RWPE2 (cell line): ENCODE results near the gene KDM4C.

Experiments used
- ATAC-seq: fragments of 200-7000 bp; cut with Tn5 transposase; 3 replicates; pipeline ENCODE4 v1.9.1; 2021; ENCODE audit warnings: low read depth
- DNase-seq: peaks from one replicate; pipeline ENCODE4 v3.0.0-alpha.2; 2020; ENCODE audit warnings: low spot score
- H3K27ac ChIP-seq: fragments of 450-650 bp; 2 replicates; pipeline ENCODE4 v1.5.1; 2017; ENCODE audit warnings: mild to moderate bottlenecking; ENCODE audit not compliant: poor library complexity, severe bottlenecking
- H3K27me3 ChIP-seq: fragments of 250-450 bp; sonication (Bioruptor Pico); 2 replicates; pipeline ENCODE4 v1.5.1; 2021; ENCODE audit warnings: mild to moderate bottlenecking, moderate library complexity; ENCODE audit not compliant: insufficient read depth, poor library complexity, severe bottlenecking
- H3K36me3 ChIP-seq: fragments of 250-450 bp; sonication (Bioruptor Pico); 2 replicates; pipeline ENCODE4 v1.5.1; 2020; ENCODE audit warnings: low read depth, mild to moderate bottlenecking, moderate library complexity
- H3K4me1 ChIP-seq: fragments of 250-450 bp; sonication (Bioruptor Pico); 2 replicates; pipeline ENCODE4 v1.5.1; 2021; ENCODE audit warnings: mild to moderate bottlenecking, moderate library complexity; ENCODE audit not compliant: insufficient read depth, poor library complexity, severe bottlenecking
- H3K4me3 ChIP-seq: fragments of 250-450 bp; sonication (Bioruptor Pico); 2 replicates; pipeline ENCODE4 v1.5.1; 2021; ENCODE audit warnings: mild to moderate bottlenecking, moderate library complexity; ENCODE audit not compliant: severe bottlenecking
- H3K9me3 ChIP-seq: fragments of 250-450 bp; sonication (Bioruptor Pico); 2 replicates; pipeline ENCODE4 v1.5.1; 2021; ENCODE audit warnings: mild to moderate bottlenecking, moderate library complexity; ENCODE audit not compliant: severe bottlenecking
- TF ChIP-seq, protein P1 (sequence below): fragments of 450-650 bp; IDR thresholded peaks from one replicate; pipeline ENCODE4 v1.5.1; 2017; ENCODE audit warnings: mild to moderate bottlenecking, moderate library complexity; ENCODE audit not compliant: poor library complexity, severe bottlenecking

Gene KDM4C

GRCh38 chr9:6889868-6890267 lies 132.1 kb downstream of the KDM4C start:
- Histone ChIP-seq H3K36me3 (peaks cover 27% of the 10 kb centered on the region), H3K27ac (no peak overlapping the region), H3K9me3 (no peaks in the 10 kb centered on the region), H3K27me3 (no peaks in the 10 kb centered on the region), H3K4me1 (no peaks in the 10 kb centered on the region), H3K4me3 (no peak overlapping the region)
- DNase-seq (no peak), ATAC-seq (no peak)
- TF ChIP-seq, protein P1, sequence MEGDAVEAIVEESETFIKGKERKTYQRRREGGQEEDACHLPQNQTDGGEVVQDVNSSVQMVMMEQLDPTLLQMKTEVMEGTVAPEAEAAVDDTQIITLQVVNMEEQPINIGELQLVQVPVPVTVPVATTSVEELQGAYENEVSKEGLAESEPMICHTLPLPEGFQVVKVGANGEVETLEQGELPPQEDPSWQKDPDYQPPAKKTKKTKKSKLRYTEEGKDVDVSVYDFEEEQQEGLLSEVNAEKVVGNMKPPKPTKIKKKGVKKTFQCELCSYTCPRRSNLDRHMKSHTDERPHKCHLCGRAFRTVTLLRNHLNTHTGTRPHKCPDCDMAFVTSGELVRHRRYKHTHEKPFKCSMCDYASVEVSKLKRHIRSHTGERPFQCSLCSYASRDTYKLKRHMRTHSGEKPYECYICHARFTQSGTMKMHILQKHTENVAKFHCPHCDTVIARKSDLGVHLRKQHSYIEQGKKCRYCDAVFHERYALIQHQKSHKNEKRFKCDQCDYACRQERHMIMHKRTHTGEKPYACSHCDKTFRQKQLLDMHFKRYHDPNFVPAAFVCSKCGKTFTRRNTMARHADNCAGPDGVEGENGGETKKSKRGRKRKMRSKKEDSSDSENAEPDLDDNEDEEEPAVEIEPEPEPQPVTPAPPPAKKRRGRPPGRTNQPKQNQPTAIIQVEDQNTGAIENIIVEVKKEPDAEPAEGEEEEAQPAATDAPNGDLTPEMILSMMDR, result no peak

DNA sequence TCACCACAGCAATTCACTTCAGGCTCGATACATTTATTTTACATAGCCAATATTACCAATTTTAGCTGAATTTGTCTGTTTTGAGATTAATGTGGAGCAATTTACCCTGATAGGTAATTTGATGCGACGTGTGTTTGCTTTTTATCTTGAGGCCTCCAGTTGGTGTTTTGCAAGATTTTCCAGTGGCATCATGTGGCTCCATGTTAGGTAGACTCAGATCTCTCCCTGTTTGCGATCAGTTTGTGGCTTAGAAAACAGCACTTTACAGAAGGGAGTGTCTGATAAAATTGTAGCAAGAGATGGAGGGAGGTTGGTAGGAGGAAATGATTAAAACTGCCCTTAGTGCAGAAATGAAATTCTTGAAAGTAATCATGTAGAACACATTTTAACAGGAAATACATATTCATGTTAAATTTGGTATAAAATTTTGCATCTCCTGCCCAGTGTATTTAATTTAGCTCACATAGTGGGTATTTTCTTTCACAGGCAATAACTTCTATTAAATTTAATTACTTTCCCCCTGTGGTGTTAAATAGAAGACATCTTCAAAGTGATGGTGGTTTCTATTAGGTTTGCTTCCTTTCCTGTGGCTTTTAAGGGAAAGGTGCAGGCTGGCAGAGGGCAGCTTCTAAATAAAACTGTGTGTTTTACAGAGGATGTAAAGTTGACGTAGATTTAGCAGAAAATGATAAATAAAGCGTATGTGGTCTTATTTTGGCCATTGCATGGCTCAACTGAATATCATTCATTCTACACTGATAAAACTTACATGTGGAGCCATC lies 135.8 kb downstream of the KDM4C start:
- no peak for ATAC-seq
- H3K9me3 ChIP-seq, result no peaks in the 10 kb centered on the region
- TF ChIP-seq, protein P1, result no peak
- DNase-seq, result no peak
- no peak overlapping the region for H3K27ac ChIP-seq
- no peak overlapping the region for H3K4me3 ChIP-seq
- H3K36me3 ChIP-seq, result peaks cover 17% of the 10 kb centered on the region; the same call in 1 of the 2 replicates
- H3K27me3 ChIP-seq, result no peaks in the 10 kb centered on the region
- H3K4me1 ChIP-seq, result no peaks in the 10 kb centered on the region

- Histone ChIP-seq H3K4me3 (no peak overlapping the region), H3K27me3 (no peaks in the 10 kb centered on the region), H3K27ac (no peak overlapping the region), H3K36me3 (peaks cover 17% of the 10 kb centered on the region; the same call in 1 of the 2 replicates), H3K4me1 (no peaks in the 10 kb centered on the region), H3K9me3 (no peaks in the 10 kb centered on the region)
- TF ChIP-seq, protein P1, result no peak
- DNase-seq (no peak), ATAC-seq (no peak)
Measured at GRCh38 chr9:6894135-6894534, 136.4 kb downstream of the KDM4C start.

- ATAC-seq, result no peak
- H3K36me3 ChIP-seq, result peaks cover 17% of the 10 kb centered on the region; the same call in 1 of the 2 replicates
Measured at GRCh38 chr9:6895754-6896153, 138.0 kb downstream of the KDM4C start.

GRCh38 chr9:6896562-6896961 lies 138.8 kb downstream of the KDM4C start:
- H3K4me1 ChIP-seq, result no peaks in the 10 kb centered on the region
- DNase-seq (no peak), ATAC-seq (peak; percentile 58; the same call in 2 of the 3 replicates)
- TF ChIP-seq, protein P1, result no peak
- no peak overlapping the region for H3K4me3 ChIP-seq
- H3K36me3 ChIP-seq, result peaks cover 17% of the 10 kb centered on the region; the same call in 1 of the 2 replicates
- H3K27ac ChIP-seq, result no peak overlapping the region
- H3K9me3 ChIP-seq, result no peaks in the 10 kb centered on the region
- H3K27me3 ChIP-seq, result no peaks in the 10 kb centered on the region

More at GRCh38 chr9:6895754-6896153, 138.0 kb downstream of the KDM4C start:
- TF ChIP-seq, protein P1, result no peak
- H3K27me3 ChIP-seq, result no peaks in the 10 kb centered on the region
- H3K9me3 ChIP-seq, result no peaks in the 10 kb centered on the region
- no peak overlapping the region for H3K27ac ChIP-seq
- no peak overlapping the region for H3K4me3 ChIP-seq
- no peak for DNase-seq
- no peaks in the 10 kb centered on the region for H3K4me1 ChIP-seq
